IPS DF 6.9 (cell line): Measurements from ENCODE around the gene PRUNE2.
"Not testable (repeated sequence)": the region's sequence is repeated elsewhere in the genome, so short reads cannot be mapped to it uniquely, and the experiment has no call there.

Experiments used
- DNase-seq: peaks from one replicate; pipeline ENCODE4 v3.0.0-alpha.2; 2013; ENCODE audit warnings: low read depth, low spot score
- H3K27ac ChIP-seq: one replicate; pipeline ENCODE4 v1.5.1; 2013; ENCODE audit warnings: low read length, control low read depth
- H3K27me3 ChIP-seq: 2 replicates; pipeline ENCODE4 v1.6.1; 2013; ENCODE audit warnings: mild to moderate bottlenecking, low read length; ENCODE audit not compliant: control insufficient read depth, insufficient read depth
- H3K36me3 ChIP-seq: 2 replicates; pipeline ENCODE4 v1.6.1; 2013; ENCODE audit warnings: low read length; ENCODE audit not compliant: control insufficient read depth, insufficient read depth
- H3K4me1 ChIP-seq: 2 replicates; pipeline ENCODE4 v1.6.1; 2013; ENCODE audit warnings: low read length; ENCODE audit not compliant: control insufficient read depth, insufficient read depth
- H3K4me3 ChIP-seq: 2 replicates; pipeline ENCODE4 v1.5.1; 2013; ENCODE audit warnings: mild to moderate bottlenecking, low read length
- H3K9me3 ChIP-seq: 2 replicates; pipeline ENCODE4 v1.6.1; 2013; ENCODE audit warnings: low read length, inconsistent platforms; ENCODE audit not compliant: control insufficient read depth, insufficient read depth
- WGBS: extraction: QIAGEN DNeasy Blood & Tissue Kit; methylation state at CpG from one replicate; pipeline ENCODE4 v1.1.7; 2013; ENCODE audit warnings: mixed read lengths, missing lambda C conversion rate; ENCODE audit not compliant: insufficient read length, insufficient coverage; 5-methylcytosine and 5-hydroxymethylcytosine counted together

Gene PRUNE2

GRCh38 chr9:76667521-76667957, 238.4 kb downstream of the PRUNE2 start:
- H3K4me1 ChIP-seq: peaks cover 2% of the 10 kb centered on the region; the same call in 1 of the 2 replicates
- no peaks in the 10 kb centered on the region for H3K36me3 ChIP-seq
- no peak overlapping the region for H3K4me3 ChIP-seq
- no CpG with 5 or more reads among the region's 1 CpG for WGBS
- no peak overlapping the region for H3K27ac ChIP-seq
- no peaks in the 10 kb centered on the region for H3K9me3 ChIP-seq
- no peak for DNase-seq
- no peaks in the 10 kb centered on the region for H3K27me3 ChIP-seq

GRCh38 chr9:76665966-76666365, 239.9 kb downstream of the PRUNE2 start:
- H3K27ac ChIP-seq, H3K4me3 ChIP-seq, H3K9me3 ChIP-seq, H3K4me1 ChIP-seq, DNase-seq, H3K27me3 ChIP-seq, H3K36me3 ChIP-seq: not testable (repeated sequence)
- WGBS: no CpG with 5 or more reads among the region's 11 CpGs

DNA sequence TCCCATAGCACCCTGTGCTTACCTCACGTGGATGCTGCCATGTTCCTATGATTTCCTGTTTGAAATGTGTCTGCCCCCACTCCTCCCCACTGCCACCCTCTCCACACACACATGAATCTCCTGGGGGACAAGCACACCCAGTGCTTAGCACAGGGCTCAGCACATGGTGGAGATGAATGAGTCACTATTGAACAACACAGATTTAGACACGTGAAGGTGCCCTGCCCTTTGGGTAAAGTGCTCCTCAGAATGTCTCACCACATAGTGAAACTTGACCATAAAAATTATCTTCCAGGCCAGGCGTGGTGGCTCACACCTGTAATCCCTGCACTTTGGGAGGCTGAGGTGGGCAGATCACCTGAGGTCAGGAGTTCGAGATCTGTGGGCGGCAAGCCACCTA, 240.5 kb downstream of the PRUNE2 start:
- no peaks in the 10 kb centered on the region for H3K9me3 ChIP-seq
- no peak overlapping the region for H3K4me3 ChIP-seq
- no peaks in the 10 kb centered on the region for H3K36me3 ChIP-seq
- no peak overlapping the region for H3K27ac ChIP-seq
- DNase-seq: no peak
- H3K27me3 ChIP-seq: no peaks in the 10 kb centered on the region
- WGBS: no CpG with 5 or more reads among the region's 5 CpGs
- peaks cover 2% of the 10 kb centered on the region; the same call in 1 of the 2 replicates for H3K4me1 ChIP-seq

- H3K36me3 ChIP-seq: no peaks in the 10 kb centered on the region
- no peaks in the 10 kb centered on the region for H3K27me3 ChIP-seq
- H3K27ac ChIP-seq: no peak overlapping the region
- no peak for DNase-seq
- peaks cover 2% of the 10 kb centered on the region; the same call in 1 of the 2 replicates for H3K4me1 ChIP-seq
- no peak overlapping the region for H3K4me3 ChIP-seq
- no peaks in the 10 kb centered on the region for H3K9me3 ChIP-seq
- WGBS: no CpG with 5 or more reads among the region's 1 CpG
These were observed 241.8 kb downstream of the PRUNE2 start for GRCh38 chr9:76664120-76664519.

GRCh38 chr9:76662476-76663281, 243.2 kb downstream of the PRUNE2 start:
- no peak overlapping the region for H3K27ac ChIP-seq
- peaks cover 2% of the 10 kb centered on the region; the same call in 1 of the 2 replicates for H3K4me1 ChIP-seq
- no peak for DNase-seq
- no peaks in the 10 kb centered on the region for H3K36me3 ChIP-seq
- no peak overlapping the region for H3K4me3 ChIP-seq
- no CpG with 5 or more reads among the region's 6 CpGs for WGBS
- H3K27me3 ChIP-seq: no peaks in the 10 kb centered on the region
- H3K9me3 ChIP-seq: no peaks in the 10 kb centered on the region

GRCh38 chr9:76658510-76659231, 247.2 kb downstream of the PRUNE2 start:
- peaks cover 2% of the 10 kb centered on the region; the same call in 1 of the 2 replicates for H3K4me1 ChIP-seq
- WGBS: no CpG with 5 or more reads among the region's 6 CpGs

GRCh38 chr9:76657265-76657664, 248.6 kb downstream of the PRUNE2 start:
- H3K9me3 ChIP-seq: no peaks in the 10 kb centered on the region
- DNase-seq: no peak
- no peaks in the 10 kb centered on the region for H3K36me3 ChIP-seq
- no peaks in the 10 kb centered on the region for H3K27me3 ChIP-seq
- no peak overlapping the region for H3K4me3 ChIP-seq
- H3K27ac ChIP-seq: no peak overlapping the region
- no peaks in the 10 kb centered on the region for H3K4me1 ChIP-seq

More at GRCh38 chr9:76658510-76659231, 247.2 kb downstream of the PRUNE2 start:
- no peaks in the 10 kb centered on the region for H3K36me3 ChIP-seq
- H3K9me3 ChIP-seq: no peaks in the 10 kb centered on the region
- H3K27ac ChIP-seq: no peak overlapping the region
- no peak for DNase-seq
- H3K27me3 ChIP-seq: no peaks in the 10 kb centered on the region
- H3K4me3 ChIP-seq: no peak overlapping the region

- Histone ChIP-seq H3K4me1 (no peaks in the 10 kb centered on the region), H3K36me3 (no peaks in the 10 kb centered on the region), H3K27me3 (no peaks in the 10 kb centered on the region), H3K27ac (no peak overlapping the region), H3K4me3 (no peak overlapping the region), H3K9me3 (no peaks in the 10 kb centered on the region)
- no peak for DNase-seq
- WGBS: no CpG with 5 or more reads among the region's 4 CpGs
These were observed 249.9 kb downstream of the PRUNE2 start for GRCh38 chr9:76655971-76656370.

- H3K4me3 ChIP-seq: no peak overlapping the region
- H3K4me1 ChIP-seq: no peaks in the 10 kb centered on the region
- no peaks in the 10 kb centered on the region for H3K27me3 ChIP-seq
- H3K9me3 ChIP-seq: no peaks in the 10 kb centered on the region
- no CpG with 5 or more reads among the region's 6 CpGs for WGBS
- no peak overlapping the region for H3K27ac ChIP-seq
- DNase-seq: no peak
- no peaks in the 10 kb centered on the region for H3K36me3 ChIP-seq
These were observed 250.8 kb downstream of the PRUNE2 start for GRCh38 chr9:76655121-76655541.

GRCh38 chr9:76654575-76654974, 251.3 kb downstream of the PRUNE2 start:
- Histone ChIP-seq H3K27me3 (no peaks in the 10 kb centered on the region), H3K4me1 (no peaks in the 10 kb centered on the region), H3K36me3 (no peaks in the 10 kb centered on the region), H3K4me3 (no peak overlapping the region), H3K27ac (no peak overlapping the region), H3K9me3 (no peaks in the 10 kb centered on the region)
- DNase-seq: no peak
- WGBS: no CpG with 5 or more reads among the region's 1 CpG
